ENCODE measurements around the gene SNX15. TPM values are rescaled to one million over a fixed set of nuclear protein-coding genes. Genes with fewer than 3 reads are reported as not detected.

The SNX15 gene
- total RNA-seq, 1 donor from 2014 or later, result 24.9 TPM

DNA sequence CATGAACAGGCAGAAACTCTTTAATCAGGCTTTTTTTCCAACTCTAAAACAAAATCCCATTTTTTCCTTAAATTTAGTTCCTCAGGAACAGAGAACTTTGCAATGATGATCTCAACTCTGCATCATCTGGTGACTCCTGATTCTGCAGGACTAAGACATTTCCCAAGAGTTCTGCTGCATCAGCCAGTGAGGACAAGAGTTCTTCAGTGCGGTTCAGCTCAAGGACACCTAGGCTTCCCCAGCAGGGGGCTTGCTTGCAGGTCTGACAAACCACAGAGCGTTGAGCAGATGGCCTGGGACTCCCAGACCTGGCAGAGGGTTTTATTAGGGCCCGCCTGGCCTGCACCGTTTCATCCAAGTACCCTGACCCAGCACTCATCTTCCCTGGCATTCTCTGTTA, 50.2 kb downstream of the SNX15 start:
- H3K36me3 Mint-ChIP-seq (ENCODE audit: low read depth), result no peaks in the 10 kb centered on the region
- TF ChIP-seq, protein P1, sequence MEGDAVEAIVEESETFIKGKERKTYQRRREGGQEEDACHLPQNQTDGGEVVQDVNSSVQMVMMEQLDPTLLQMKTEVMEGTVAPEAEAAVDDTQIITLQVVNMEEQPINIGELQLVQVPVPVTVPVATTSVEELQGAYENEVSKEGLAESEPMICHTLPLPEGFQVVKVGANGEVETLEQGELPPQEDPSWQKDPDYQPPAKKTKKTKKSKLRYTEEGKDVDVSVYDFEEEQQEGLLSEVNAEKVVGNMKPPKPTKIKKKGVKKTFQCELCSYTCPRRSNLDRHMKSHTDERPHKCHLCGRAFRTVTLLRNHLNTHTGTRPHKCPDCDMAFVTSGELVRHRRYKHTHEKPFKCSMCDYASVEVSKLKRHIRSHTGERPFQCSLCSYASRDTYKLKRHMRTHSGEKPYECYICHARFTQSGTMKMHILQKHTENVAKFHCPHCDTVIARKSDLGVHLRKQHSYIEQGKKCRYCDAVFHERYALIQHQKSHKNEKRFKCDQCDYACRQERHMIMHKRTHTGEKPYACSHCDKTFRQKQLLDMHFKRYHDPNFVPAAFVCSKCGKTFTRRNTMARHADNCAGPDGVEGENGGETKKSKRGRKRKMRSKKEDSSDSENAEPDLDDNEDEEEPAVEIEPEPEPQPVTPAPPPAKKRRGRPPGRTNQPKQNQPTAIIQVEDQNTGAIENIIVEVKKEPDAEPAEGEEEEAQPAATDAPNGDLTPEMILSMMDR (IDR thresholded peaks at IDR 0.05), result no peak
- H3K27me3 Mint-ChIP-seq (ENCODE audit: low read depth), result no peaks in the 10 kb centered on the region
- H3K27ac Mint-ChIP-seq (ENCODE audit: unreplicated experiment), result no peak overlapping the region
- H3K4me1 Mint-ChIP-seq (ENCODE audit: low read depth), result no peaks in the 10 kb centered on the region
- H3K4me3 Mint-ChIP-seq (ENCODE audit: unreplicated experiment), result no peak overlapping the region
- no peaks in the 10 kb centered on the region for H3K9me3 Mint-ChIP-seq (ENCODE audit: low read depth)
- DNase-seq (ENCODE audit: low spot score), result no peak

DNA sequence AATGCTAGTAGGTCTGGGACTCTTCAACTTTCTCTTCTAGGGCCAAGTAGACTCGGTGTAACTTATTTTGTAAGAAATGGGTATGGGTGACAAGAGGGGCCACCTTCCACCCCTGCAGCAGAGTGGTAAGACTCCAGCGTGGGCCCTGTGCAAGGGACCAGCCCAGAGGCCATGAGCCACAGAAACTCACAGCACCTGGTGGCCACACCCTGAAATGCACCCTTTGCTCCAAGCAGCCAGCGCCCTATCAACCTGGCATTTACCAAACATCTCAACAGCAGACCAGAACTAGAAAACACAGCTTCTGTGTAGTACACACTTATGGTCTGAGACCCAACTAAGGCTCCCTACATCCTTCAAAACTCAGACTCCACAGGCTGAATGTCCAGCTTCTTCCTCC, 50.9 kb downstream of the SNX15 start:
- Mint-ChIP-seq H3K36me3 (ENCODE audit: low read depth) (no peaks in the 10 kb centered on the region), H3K27ac (ENCODE audit: unreplicated experiment) (no peak overlapping the region), H3K27me3 (ENCODE audit: low read depth) (no peaks in the 10 kb centered on the region), H3K4me1 (ENCODE audit: low read depth) (peaks cover 6% of the 10 kb centered on the region), H3K4me3 (ENCODE audit: unreplicated experiment) (no peak overlapping the region), H3K9me3 (ENCODE audit: low read depth) (no peaks in the 10 kb centered on the region)
- TF ChIP-seq, protein P1 (IDR thresholded peaks at IDR 0.05), result peak; percentile 71
- DNase-seq (ENCODE audit: low spot score), result no peak

DNA sequence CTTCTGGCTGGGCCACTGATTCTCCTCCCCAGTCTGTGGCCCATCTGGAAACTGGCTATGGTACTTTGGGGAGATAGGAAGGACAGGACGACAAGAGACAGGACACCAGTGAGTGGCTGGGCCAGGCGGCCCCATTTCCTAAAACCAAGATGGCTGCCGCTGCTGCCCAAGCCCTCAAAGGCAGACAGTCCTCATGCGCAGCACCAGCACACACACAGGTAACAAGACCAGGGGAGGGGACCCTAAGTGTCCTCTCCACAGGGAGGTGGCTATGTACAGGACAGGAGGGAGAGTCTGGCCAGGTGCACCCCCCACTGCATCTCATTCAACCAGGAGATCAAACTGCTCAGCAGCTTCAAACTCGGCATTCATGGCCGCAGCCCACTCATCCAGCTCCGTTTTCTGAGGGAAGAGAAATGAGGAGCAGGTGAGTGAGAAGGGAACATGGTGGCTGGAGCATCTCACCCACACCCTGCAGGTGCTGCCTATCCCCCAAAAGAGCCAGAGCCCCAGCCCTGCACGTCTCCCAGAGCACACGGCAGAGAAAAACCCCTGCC, 51.6 kb downstream of the SNX15 start:
- Mint-ChIP-seq H3K27ac (ENCODE audit: unreplicated experiment) (no peak overlapping the region), H3K36me3 (ENCODE audit: low read depth) (no peaks in the 10 kb centered on the region), H3K27me3 (ENCODE audit: low read depth) (no peaks in the 10 kb centered on the region), H3K4me3 (ENCODE audit: unreplicated experiment) (no peak overlapping the region), H3K9me3 (ENCODE audit: low read depth) (no peaks in the 10 kb centered on the region), H3K4me1 (ENCODE audit: low read depth) (peaks cover 10% of the 10 kb centered on the region)
- TF ChIP-seq, protein P1 (IDR thresholded peaks at IDR 0.05), result no peak
- DNase-seq (ENCODE audit: low spot score), result no peak

DNA sequence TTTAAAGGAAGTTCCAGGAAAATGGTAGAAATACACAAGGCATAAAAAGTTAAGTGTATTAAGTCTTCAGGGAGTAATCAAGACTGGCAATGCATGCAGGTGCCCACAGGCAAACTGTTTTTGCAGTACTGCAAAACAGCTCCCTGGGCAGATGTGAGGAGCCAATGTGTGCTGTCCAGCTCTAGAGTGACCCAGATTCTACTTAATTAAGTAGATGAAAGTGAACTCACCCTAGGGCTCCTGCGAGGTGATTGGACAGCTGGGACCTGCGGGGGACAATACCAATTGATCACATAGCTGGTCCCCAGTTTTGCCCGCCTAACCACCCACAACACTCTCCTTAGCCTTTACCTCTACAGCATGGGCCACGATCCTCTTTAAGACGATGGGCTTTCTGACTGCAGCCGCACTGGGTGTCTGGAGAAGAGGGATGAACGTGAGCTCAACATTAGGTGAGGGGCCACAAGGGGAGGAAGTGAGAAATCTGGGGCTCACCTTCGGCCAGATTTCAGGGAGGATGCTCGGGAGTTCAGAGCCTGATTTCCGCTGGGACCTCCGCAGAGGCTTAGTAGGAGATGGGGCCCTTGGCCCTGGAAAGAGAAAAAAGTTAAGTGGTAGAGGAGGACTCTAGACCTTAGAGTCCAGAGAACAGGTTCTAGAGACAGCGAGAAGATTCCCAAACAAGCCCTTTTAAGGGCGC, 56.0 kb downstream of the SNX15 start:
- H3K4me1 Mint-ChIP-seq (ENCODE audit: low read depth), result peaks cover 31% of the 10 kb centered on the region

DNA sequence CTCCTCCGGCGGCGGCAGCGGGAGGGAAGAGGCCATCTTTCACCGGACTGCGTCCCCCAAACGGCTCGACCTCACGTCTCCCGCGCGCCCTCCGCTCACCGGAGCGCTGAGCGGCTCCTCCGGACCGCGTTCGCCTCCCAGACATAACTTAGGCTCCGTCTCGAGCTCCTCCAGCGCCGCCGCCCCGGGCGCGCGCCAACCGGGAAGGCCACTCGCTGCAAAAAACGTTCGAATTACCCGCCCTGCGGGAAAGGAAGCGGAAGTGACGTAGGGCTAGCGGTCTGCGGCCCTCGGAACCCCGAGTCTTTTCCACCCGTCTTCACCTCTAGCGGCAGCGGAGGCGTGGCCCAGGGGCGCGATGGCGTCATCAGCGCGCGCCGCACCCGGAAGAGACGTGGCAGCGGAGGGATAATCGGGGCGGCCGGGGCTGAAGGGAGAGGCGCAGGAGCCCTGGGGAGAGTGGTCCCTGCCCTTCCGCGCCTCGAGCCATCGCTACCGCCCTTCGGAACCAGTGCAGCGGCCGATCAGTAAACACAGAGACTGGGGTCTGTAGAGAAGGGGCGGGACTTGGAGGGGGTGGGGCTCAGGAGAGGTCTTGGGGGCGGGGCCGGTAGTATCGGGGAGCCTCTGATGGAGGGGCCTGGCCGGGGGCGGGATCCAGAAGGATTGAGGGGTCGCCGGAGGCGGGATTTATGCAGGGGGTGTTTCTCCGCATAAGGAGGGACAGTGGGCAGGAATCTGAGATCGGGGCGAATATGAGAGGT, 56.8 kb downstream of the SNX15 start, which contains the start of the genes CDCA5 and ZFPL1:
Gene CDCA5 (minus strand): TSS at position 207 of the 764 bp plus-strand sequence. CDS start 62 bp downstream, at position 145.
Gene ZFPL1 (plus strand): TSS at position 389 of the 764 bp plus-strand sequence. CDS start 477 bp downstream, outside the sequence.
- H3K27me3 Mint-ChIP-seq (ENCODE audit: low read depth), result no peaks in the 10 kb centered on the region
- H3K4me1 Mint-ChIP-seq (ENCODE audit: low read depth), result peaks cover 31% of the 10 kb centered on the region
- H3K4me3 Mint-ChIP-seq (ENCODE audit: unreplicated experiment), result peak within 1 kb of the TSS; percentile 95
- TF ChIP-seq, protein P1 (IDR thresholded peaks at IDR 0.05), result no peak
- H3K27ac Mint-ChIP-seq (ENCODE audit: unreplicated experiment), result peak within 1 kb of the TSS; percentile 99
- DNase-seq (ENCODE audit: low spot score), result peak; percentile 99
- H3K36me3 Mint-ChIP-seq (ENCODE audit: low read depth), result peaks cover 16% of the 10 kb centered on the region
- H3K9me3 Mint-ChIP-seq (ENCODE audit: low read depth), result no peaks in the 10 kb centered on the region

More for the DNA sequence above, 56.0 kb downstream of the SNX15 start:
- TF ChIP-seq, protein P1 (IDR thresholded peaks at IDR 0.05), result no peak
- DNase-seq (ENCODE audit: low spot score), result no peak
- H3K9me3 Mint-ChIP-seq (ENCODE audit: low read depth), result no peaks in the 10 kb centered on the region
- peak overlapping the region; percentile 95 for H3K4me3 Mint-ChIP-seq (ENCODE audit: unreplicated experiment)
- H3K27me3 Mint-ChIP-seq (ENCODE audit: low read depth), result no peaks in the 10 kb centered on the region
- H3K36me3 Mint-ChIP-seq (ENCODE audit: low read depth), result peaks cover 9% of the 10 kb centered on the region
- peak overlapping the region; percentile 99 for H3K27ac Mint-ChIP-seq (ENCODE audit: unreplicated experiment)
